ENCODE measurements around the gene EIF4G3. TPM values are rescaled to one million over a fixed set of nuclear protein-coding genes. Genes with fewer than 3 reads are reported as not detected.
"Not testable (repeated sequence)": the region's sequence is repeated elsewhere in the genome, so short reads cannot be mapped to it uniquely, and the experiment has no call there.

Gene EIF4G3
- total RNA-seq, 2 donors from 2014 or later = 33.4 to 38.5 TPM

- no peak overlapping the region for H3K4me3 ChIP-seq
- H3K36me3 ChIP-seq = no peaks in the 10 kb centered on the region
- no peaks in the 10 kb centered on the region for H3K9me3 ChIP-seq
- no peaks in the 10 kb centered on the region for H3K27me3 ChIP-seq
- peaks cover 0 to 21% of the 10 kb centered on the region in 2 donors for H3K4me1 ChIP-seq
- TF ChIP-seq CTCF (IDR thresholded peaks at IDR 0.05) = no peak
- no peak for DNase-seq (ENCODE audit: low spot score)
- no peak overlapping the region for H3K27ac ChIP-seq
Measured at GRCh38 chr1:21024918-21025317, 151.8 kb downstream of the EIF4G3 start.

- not testable (repeated sequence) for H3K27ac ChIP-seq; H3K36me3 ChIP-seq; H3K27me3 ChIP-seq; DNase-seq (ENCODE audit: low spot score); H3K4me3 ChIP-seq; H3K9me3 ChIP-seq
- H3K4me1 ChIP-seq = peaks cover 0 to 21% of the 10 kb centered on the region in 2 donors
Measured at GRCh38 chr1:21024136-21024896, 152.4 kb downstream of the EIF4G3 start.

- no peaks in the 10 kb centered on the region for H3K27me3 ChIP-seq
- no peak overlapping the region for H3K4me3 ChIP-seq
- peak overlapping the region; percentile 78 to 81 for H3K27ac ChIP-seq
- DNase-seq (ENCODE audit: low spot score) = peak; percentile 78
- peaks cover 0 to 21% of the 10 kb centered on the region in 2 donors for H3K4me1 ChIP-seq
- no peaks in the 10 kb centered on the region for H3K36me3 ChIP-seq
- H3K9me3 ChIP-seq = no peaks in the 10 kb centered on the region
- TF ChIP-seq CTCF (IDR thresholded peaks at IDR 0.05) = no peak
Measured at GRCh38 chr1:21022279-21023040, 154.2 kb downstream of the EIF4G3 start.

GRCh38 chr1:21021311-21021710, 155.4 kb downstream of the EIF4G3 start:
- DNase-seq (ENCODE audit: low spot score) = no peak
- no peaks in the 10 kb centered on the region for H3K36me3 ChIP-seq
- no peak overlapping the region for H3K4me3 ChIP-seq
- H3K27me3 ChIP-seq = no peaks in the 10 kb centered on the region
- no peaks in the 10 kb centered on the region for H3K9me3 ChIP-seq
- no peak for TF ChIP-seq CTCF (IDR thresholded peaks at IDR 0.05)
- H3K4me1 ChIP-seq = peaks cover 0 to 21% of the 10 kb centered on the region in 2 donors
- peak overlapping the region; percentile 78 to 81 for H3K27ac ChIP-seq

GRCh38 chr1:21020151-21020550, 156.5 kb downstream of the EIF4G3 start:
- Histone ChIP-seq H3K27me3 (no peaks in the 10 kb centered on the region), H3K4me1 (peaks cover 0 to 21% of the 10 kb centered on the region in 2 donors)

More at GRCh38 chr1:21020151-21020550, 156.5 kb downstream of the EIF4G3 start:
- Histone ChIP-seq H3K36me3 (no peaks in the 10 kb centered on the region), H3K9me3 (no peaks in the 10 kb centered on the region), H3K27ac (no peak overlapping the region), H3K4me3 (no peak overlapping the region)
- TF ChIP-seq CTCF (IDR thresholded peaks at IDR 0.05) = no peak
- no peak for DNase-seq (ENCODE audit: low spot score)

All from right atrium auricular region (tissue), 2 donors.